Measurements from ENCODE around the gene SPATA12. TPM values are rescaled to one million over a fixed set of nuclear protein-coding genes. Genes with fewer than 3 reads are reported as not detected.
"Not testable (repeated sequence)": the region's sequence is repeated elsewhere in the genome, so short reads cannot be mapped to it uniquely, and the experiment has no call there.

The SPATA12 gene
- total RNA-seq, 1 donor from 2014 or later, result not detected

DNA sequence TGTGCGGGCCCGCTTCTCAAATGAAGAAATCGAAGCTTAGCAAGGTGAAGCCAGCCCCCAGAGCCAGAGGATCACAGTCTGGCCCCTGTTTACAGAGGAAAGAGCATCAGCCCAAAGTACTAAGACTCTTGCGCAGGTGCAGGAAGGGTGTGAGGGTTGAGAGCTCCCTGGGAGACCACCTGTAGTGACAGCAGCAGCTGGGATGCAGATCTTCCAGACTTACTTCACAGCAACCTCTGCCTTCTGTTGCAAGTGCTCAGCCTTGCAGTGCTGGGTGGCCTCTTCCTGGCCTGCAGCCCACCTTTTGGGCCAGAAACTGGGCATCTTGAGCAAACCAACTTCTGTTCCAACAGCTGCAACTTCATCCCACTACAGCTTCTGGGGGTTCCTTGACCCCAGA is 19.7 kb downstream of the SPATA12 start:
- DNase-seq (ENCODE audit: low spot score in 2 of 2), result no peak
- FAIRE-seq, result no peak

DNA sequence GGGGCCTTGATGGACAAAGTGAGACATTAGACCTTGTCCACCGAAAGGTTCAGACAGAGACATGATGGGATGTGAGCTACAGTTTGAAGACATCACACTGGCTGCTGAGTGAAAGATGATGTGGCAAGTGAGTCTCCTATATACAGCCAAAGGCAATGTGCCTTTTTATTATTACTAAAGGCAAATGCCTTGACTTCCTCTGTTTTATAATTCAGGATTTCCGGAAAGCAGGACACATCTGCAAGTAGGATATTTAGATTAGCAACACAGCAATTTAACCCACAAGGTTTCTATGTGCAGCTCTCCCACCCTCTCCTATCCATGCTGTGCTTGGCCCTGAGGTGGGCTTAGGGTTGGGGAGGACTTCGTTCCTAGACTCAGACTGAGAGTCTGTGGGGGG is 20.7 kb downstream of the SPATA12 start:
- FAIRE-seq, result no peak
- DNase-seq (ENCODE audit: low spot score in 2 of 2), result no peak

DNA sequence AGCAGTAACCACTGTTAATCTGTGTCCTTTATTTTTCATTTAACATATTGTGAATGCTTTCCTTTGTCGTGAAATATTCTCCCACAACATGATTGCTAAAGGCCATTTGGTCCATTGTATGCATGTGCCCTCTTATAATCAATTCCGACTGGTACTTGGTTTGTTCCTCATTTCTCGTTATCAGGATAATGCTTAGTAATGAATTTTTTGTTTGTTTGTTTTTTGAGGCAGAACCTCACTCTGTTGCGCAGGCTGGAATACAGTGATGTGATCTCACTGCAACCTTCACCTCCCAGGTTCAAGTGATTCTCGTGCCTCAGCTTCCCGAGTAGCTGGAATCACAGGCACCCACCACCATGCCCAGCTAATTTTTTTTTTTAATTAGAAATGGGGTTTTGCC is 22.0 kb downstream of the SPATA12 start:
- no peak for DNase-seq (ENCODE audit: low spot score in 2 of 2)
- FAIRE-seq, result no peak

DNA sequence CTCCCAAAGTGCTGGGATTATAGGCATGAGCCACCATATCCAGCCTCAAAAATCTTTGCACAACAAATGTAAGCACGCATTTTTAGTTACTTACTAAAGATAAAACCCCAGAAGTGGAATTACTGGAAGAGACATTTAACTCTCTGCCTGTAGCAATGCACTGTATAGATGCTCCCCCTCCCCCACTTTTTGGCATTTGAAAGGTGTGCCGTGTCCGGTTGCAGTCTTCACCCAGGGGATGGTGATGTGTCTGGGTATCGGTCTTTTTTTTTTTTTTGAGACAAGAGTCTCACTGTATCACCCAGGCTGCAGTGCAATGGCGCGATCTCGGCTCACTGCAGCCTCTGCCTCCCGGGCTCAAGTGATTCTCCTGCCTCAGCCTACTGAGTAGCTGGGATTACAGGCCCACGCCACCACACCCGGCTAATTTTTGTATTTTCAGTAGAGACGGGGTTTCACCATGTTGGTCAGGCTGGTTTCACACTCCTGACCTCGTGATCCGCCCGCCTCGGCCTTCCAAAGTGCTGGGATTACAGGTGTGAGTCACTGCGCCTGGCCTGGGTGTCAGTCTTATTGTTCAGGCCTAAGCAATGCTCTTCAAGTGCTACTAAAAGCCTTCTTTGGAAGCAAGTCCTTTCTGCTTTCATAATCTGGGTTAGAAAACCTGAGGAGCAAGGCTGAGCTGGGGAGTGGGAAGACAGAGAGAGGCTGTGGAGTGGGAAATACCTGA is 23.0 kb downstream of the SPATA12 start:
- DNase-seq (ENCODE audit: low spot score in 2 of 2); FAIRE-seq: not testable (repeated sequence)

DNA sequence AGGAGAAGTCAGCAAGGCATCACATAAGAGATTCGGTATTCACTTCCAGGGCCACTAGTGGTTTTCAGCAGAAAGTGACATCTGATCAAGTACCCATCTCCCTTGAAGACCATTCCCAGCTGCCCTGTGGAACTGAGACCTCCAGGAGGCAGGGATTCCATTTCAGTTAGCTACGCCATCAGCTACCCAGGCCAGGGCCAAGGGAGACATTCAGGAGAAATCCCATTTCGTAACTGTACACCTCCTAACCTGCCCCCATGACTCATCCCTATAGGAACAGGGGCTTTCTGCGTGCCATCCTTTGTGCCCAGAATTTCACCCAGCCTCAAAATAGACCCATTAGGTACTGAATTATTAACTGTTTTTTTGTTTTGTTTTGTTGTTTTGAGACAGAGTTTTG is 24.7 kb downstream of the SPATA12 start:
- no peak for DNase-seq (ENCODE audit: low spot score in 2 of 2)
- FAIRE-seq, result no peak

DNA sequence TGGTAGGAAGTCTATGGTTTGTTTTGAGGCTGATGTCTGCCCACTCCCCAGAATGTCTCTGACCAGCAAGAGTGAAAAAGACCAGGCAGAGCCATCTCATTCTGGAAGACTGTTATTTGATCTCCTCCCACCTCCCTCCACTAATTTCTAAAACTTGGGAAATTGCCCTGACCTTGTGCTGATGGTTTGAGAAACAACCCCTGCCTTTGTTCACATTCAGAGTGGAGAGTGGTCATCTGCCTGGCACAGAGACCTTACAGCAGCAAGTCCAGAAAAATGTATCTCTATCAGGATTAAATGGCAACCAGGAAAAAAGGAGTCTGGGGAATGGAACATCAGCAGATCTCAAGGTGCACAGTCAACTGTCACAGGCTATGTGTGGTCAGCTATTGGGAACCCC is 25.7 kb downstream of the SPATA12 start:
- FAIRE-seq (no peak), DNase-seq (ENCODE audit: low spot score in 2 of 2) (no peak)

DNA sequence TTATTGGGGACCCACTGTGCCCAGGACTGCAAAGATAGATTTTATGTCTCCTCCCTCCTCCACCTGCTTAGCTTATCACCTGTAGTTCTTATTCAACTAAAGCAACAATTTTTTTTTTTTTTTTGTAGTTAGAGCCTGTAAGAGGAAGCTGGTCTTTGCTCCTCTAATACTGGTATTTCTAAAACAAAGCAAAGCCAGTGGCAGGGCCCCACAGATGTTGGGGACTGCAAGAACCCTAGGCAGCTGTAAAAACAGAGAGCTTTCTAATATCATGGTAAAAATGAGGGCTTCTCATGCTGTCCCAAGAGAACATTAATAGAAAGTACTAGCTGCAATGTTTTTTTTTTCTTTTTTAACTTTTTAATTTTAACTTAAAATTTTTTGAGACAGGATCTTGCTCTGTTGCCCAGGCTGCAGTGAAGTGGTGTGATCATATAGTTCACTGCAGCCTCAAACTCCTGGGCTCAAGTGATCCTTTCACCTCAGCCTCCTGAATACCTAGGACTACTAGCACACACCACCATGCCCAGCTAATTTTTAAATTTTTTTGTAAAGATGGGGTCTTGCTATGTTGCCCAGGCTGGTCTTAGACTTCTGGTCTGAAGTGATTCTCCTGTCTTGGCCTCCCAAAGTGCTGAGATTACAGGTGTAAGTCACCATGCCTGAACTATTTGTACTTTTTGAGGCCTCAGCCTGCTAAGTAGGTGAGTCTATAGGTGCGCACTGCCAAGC is 27.1 kb downstream of the SPATA12 start:
- DNase-seq (ENCODE audit: low spot score in 2 of 2), result no peak
- no peak for FAIRE-seq

DNA sequence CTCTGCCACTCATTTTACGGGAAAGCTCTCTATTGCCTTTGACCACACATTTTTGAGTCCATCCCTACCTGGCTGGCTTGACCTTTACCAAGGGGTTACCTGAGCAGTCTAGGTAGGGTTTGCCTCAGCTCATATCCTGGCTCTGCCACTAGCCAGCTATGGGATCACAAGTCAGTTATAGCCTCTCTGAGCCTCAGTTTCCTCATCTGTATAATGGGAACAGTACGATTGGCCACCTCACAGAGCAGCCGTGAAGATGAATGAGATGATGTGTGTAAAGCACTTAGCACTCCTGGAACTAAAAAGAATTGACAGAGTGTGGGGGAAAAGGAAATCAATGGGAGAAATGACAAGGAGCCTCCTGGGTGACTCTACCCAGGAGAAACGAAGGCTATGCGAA is 28.0 kb downstream of the SPATA12 start:
- FAIRE-seq, result no peak

DNA sequence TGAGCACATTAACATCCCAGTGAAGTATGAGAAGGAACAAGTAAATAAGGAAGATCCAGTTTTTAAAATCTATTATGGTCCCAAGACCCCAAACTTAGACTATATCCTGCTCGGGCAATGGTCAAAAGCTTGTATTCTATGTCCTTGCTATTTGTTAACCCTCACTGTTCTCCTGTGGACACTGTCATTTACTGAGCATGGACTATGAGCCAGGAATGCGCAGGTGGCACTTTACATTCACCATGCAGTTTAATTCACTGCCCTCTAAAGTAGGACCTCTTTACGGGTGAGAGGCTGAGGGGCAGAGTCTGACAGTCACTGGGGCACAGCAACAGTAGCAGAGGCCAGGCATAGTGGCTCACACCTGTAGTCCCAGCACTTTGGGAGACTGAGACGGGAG is 28.6 kb downstream of the SPATA12 start:
- DNase-seq (ENCODE audit: low spot score in 2 of 2) (no peak), FAIRE-seq (no peak)

More for the DNA sequence above, 28.0 kb downstream of the SPATA12 start:
- no peak for DNase-seq (ENCODE audit: low spot score in 2 of 2)

DNA sequence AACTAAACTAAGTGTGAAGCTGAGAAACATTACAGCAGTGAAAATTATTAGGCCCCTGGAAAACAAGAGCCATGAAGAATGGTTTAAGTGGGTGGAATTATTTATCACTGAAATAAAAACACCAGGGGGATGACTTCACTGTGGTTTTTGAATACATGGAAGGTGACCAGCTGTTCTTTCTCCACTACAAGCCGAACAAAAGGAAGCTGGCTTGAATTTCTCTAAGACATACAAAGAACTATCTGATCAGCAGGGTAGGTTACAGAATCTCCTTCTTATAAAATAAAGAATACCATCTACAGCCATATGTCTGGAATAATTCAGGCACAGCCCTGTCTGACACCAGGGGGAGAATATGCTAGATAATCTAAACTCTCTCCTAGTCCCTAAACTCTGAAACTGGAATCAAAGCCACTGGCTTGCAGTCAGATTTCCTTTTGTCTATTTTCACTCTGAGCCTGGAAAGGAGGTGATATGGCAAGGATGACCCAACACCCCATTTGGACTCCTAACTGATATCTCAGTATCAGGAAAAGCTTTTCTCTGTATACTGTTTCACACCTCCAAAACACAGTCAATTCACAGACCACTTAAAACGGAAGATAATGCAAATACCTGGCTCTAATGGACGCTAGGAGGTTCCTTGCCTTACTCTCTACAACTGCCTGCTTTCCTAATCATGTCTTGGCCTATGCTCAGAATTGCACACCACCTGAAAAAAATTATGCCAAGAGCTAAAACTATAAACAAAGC is 31.2 kb downstream of the SPATA12 start:
- FAIRE-seq (no peak), DNase-seq (ENCODE audit: low spot score in 2 of 2) (no peak)

DNA sequence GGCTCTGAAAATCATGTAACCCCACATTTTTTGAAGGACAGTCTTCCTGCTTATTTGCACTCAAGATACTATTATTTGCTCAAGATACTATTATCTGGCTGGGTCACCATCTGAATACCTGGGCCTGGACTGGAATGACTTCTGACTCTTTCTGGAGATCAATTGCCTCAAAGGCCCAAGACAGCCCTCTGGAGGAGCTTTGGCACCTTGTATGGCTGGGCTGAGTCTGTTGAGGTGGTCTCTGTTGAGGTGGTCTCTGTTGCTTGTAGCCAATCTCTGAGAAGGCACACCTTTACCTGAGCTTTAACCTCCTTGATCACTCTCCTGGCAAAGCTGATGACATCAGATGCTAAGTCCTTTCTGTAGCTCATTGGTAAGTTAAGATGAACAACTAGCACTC is 33.0 kb downstream of the SPATA12 start:
- no peak for DNase-seq (ENCODE audit: low spot score in 2 of 2)
- FAIRE-seq, result no peak

DNA sequence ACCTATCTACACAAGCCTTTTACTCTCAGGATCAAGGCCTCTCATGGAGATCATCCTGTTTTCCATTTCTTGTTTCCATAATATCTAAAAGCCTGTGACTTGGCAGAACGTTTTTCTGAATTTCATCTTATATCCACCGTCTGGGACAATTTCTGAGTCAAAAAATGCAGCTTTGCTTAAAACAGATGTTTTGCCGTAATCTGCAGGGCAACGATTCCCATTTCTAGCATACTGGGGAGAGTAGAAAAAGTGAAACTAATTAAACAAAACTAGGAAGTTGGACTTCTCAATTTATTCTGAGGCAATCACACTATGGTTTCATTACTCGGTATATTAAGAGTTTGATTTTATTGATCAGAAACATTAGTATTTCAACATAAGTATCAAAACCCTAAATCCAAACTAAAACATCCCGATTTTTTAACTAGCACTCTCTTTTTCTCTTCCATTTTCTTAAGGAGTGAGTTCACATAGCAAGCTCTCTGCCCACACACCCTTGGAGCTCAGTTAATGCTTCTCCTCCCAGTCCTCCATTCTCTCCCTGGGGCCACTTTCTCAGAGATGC is 33.6 kb downstream of the SPATA12 start:
- DNase-seq (ENCODE audit: low spot score in 2 of 2) (no peak), FAIRE-seq (no peak)

DNA sequence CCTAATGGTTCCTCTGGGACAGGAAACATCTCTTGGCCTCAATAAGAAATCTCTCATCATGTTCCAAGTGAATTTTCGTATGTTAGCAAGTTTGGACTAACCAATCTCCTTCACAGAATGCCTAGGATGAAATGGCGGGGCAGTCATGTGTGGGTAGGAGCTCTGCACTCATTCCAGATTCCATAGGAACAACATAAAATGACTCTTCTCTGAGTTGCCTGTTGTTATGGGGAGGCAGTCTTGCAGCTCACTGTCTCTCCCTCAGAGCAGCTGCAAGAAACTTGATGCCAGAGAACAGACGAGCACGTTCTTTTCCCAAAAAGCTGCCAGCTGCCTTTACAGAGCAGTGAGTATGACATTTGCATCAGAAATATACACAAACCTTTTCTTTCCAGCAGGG is 34.1 kb downstream of the SPATA12 start:
- DNase-seq (ENCODE audit: low spot score in 2 of 2) (no peak), FAIRE-seq (no peak)

DNA sequence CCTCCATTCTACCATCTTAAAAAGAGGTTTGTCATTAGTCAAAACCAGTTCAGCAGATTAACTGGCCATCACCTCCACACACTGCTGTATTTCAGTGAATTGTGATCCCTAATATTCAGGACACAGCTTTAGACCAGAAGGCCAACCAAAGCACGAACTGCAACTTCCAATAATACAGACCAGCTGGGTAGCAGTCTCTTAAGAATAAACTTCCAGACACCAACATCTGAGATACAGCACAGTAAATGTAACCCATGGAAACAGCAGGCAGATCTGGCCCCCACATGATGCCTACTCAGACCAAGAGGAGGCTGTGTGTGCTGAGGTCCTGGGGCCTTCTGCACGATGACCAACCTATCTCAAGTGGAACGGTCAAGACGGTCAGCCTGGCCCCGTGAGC is 34.9 kb downstream of the SPATA12 start:
- DNase-seq (ENCODE audit: low spot score in 2 of 2) (no peak), FAIRE-seq (no peak)

DNA sequence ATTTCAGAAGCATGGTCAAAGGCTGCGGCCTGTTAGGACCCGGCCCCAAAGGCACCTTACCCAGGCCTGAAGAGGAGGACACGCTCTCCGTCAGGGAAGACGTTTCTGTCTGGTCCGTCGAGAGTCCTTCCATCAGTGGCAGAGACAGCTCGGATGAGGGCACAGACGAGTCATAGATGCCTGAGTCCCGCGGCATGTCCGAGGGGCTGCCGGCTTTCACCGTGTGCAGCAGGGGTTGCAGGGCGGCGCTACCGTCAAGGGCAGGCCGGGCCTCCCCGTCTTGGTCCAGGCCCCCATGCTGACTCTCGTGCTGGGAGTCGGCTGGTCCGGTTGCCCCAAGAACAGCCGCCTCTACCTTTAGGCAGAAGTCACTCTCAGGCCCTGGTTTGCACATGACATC is 37.1 kb downstream of the SPATA12 start:
- DNase-seq (ENCODE audit: low spot score in 2 of 2) (no peak), FAIRE-seq (no peak)

DNA sequence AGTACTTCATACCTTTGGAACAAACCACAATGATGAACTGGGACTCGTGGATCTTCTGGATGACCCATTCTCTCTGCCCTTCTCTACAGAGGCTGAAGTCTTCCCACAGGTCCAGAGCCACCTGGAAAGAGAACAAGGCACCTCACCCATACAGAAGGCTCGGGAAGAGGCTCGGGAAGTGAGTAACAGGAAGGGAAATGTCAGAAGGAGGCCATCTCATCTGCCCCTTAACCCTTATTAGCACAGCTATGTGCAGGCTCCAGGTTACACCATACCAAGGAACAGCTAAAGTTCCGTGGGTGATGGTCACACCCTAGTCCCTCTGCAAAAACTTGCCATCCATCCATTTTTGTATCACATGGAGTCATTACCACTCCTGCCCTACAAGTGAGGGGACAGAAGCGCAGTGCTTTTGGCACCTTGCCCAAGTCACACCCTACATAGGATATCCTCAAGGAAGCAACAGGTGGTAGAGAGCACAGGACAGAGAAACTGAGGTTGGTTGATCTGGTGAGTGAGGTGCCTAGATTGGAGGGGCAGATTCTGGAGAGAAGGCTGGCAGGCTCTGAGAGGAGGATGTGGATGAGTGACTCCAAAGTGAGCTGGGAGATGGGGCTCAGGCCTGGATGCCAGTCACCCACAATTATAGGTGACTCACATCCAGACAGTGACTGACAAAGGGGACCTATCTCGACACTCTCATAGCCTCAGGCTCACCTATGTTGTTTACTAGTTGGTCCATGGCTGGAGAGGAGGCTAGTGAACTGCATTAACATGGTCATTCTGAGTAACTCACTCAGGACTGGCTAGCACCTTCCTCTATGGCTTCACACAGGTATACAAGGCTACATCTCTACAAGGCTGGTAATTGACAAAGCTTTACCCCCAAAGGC is 38.2 kb downstream of the SPATA12 start:
- no peak for DNase-seq (ENCODE audit: low spot score in 2 of 2)
- FAIRE-seq, result no peak

DNA sequence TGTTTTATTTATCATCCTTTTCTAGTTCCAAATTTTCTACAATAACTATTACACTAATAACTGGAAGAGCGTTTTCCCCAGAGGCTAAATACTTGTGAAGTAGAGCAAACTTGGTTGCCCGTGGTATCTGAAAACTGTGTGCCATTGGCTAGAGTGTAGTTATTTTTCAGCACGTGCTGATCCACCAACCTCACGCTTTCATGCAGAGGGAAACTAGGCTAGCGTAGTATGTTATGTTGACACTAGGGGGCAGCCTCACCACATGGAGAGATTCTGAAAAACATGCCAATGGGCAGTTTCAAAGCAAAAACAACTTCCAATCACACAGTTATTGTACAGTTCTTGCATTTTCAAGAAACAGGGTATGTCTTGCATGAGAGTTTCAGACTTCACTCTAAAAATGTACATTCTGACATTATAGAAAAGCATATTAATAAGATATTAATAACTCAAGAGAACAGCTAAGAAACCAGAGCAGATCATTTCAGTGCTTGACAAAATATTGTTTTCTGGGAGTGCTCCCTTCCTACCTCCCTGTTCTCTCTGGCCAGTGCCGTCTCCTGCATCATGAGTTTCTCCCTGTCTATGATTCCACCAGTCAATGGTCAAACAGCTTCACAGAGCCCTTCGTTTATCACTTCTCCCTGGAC is 39.7 kb downstream of the SPATA12 start:
- peak; percentile 69 for FAIRE-seq
- DNase-seq (ENCODE audit: low spot score in 2 of 2), result peak; percentile 64 to 78

DNA sequence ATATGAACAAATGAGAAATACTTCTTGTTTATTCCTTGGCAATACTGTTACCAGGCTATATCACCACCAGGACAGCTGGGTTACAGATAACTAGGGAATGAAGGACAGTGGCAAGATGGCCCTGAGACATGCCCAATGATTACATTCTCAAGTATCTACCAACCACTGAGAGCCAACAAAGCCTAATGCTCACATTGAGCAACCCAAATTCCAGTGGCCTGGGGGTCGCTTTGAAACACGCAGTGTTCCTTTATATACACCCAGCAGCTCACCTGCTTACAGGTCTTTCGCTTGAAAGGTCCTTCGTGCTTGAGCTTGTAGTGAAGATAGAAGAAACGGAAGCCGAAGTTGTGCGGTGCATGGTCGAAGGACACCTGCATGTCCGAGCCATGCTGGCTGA is 45.1 kb downstream of the SPATA12 start:
- DNase-seq (ENCODE audit: low spot score in 2 of 2), result no peak
- no peak for FAIRE-seq

DNA sequence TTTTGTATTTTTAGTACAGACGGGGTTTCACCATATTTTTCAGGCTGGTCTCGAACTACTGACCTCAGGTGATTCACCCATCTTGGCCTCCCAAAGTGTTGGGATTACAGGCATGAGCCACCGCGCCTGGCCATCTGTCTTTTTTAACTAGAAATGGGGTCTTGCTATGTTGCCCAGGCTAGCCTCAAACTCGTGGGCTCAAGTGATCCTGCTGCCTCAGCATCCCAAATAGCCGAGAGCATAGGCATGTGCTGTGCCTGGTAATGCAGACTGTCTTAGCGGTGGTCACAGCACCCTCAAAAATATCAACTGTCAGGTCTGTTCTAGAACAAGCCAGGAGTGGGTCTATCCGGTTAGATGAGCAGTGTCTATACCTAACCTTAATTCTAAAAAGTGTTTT is 48.2 kb downstream of the SPATA12 start:
- FAIRE-seq (no peak), DNase-seq (ENCODE audit: low spot score in 2 of 2) (no peak)

Data from frontal cortex (tissue), 4 donors.